ENCODE measurements around the gene PXDN.
"Not testable (repeated sequence)": the region's sequence is repeated elsewhere in the genome, so short reads cannot be mapped to it uniquely, and the experiment has no call there.

Gene PXDN

DNA sequence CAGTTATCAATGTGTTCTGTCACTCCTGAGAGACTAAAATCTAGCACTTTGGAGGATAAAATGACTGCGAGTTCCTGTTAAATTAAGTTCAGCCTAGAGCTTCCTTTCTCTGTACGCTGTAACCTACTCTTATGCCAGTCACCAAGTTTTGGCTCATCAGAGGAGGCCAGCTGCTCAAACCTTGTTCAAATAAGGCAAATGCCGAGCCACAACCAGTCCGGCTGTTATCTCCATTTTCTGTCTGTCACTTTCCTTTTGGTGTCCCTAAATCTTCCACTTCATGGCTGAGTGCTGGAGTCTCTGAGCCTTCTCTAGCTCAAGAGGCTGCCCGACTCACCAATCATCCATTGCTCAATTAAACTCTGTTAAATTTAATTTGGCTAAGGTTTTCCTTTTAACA is 33.5 kb upstream of the PXDN start:
- no peak for DNase-seq

DNA sequence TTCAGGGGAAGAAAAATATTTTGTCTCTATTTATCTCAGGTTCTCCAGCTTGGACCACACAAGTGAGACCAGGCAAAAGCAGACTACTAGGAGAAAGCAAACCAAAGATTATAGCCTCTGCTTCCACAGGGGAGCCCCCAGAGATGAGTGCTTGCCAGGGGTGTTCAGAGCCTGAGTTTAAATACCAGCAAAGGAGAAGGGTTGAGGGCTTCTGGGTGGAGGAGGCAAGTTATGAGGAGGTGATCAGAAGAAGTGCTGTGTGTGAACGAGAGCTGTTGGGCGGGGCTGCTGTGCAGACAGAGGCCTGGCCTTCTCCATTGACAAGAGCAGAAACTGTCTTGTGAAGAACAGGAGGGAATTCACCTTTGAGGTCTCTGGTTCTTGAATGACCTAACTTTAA is 32.8 kb upstream of the PXDN start:
- no peak for DNase-seq

GRCh38 chr2:1775511-1776035 is 31.3 kb upstream of the PXDN start:
- no peak for DNase-seq

GRCh38 chr2:1774929-1775328 is 30.6 kb upstream of the PXDN start:
- DNase-seq: no peak

DNA sequence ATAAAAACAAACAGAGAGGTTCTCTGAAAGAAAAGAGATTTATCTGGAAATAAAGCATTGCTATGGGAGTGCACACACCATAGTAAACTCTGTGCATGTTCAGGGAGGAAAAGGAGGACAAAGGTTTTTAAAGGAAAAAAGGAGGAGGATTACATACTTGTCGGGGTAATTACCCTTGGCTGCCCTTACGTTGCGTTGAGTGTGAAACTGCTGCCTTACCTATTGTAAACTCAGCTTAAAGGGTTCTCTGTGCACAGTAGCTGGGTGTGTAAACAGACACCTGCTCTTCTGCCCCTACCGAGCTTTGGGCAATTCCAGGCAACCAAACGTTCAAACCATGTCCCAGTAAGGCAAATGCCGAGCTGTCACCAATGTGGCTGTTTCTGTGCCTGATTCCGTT is 29.6 kb upstream of the PXDN start:
- DNase-seq: no peak

DNA sequence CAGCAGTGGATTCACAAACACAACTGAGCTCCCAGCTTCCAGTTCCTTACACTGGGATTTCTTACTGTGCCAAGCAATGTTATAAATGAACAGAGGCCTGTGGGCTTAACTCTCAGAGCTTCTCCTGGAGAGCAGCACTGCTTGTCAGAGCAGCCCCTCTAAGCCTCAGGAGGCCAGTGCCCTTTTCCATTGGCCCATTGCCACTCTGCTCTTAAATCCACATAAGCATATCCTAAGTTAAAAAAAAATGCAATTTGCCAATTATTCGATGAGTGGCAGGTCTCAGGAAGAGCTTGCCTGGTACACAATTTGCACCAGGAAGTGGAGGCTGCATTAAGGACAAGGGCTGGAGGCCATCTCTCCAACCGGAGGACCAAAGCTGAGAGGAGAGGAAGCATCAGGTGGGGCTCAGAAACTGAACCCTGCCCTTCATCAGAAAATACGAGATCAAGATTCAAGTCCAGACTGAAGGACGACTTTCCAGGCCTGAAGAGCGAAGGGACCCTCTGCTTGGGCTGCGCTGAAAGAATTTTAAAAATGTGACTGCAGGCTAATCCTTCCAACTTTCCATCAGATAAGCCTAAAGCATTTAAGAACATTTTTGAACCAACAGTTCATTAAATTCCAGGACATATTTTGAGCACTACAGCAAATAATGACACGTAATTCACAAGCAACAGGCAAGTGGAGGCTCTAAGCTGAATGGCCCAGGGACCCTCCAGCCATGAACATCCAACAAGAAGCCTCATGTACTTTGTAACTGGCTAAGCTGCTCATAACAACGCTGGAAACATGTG is 28.4 kb upstream of the PXDN start:
- no peak for DNase-seq

DNA sequence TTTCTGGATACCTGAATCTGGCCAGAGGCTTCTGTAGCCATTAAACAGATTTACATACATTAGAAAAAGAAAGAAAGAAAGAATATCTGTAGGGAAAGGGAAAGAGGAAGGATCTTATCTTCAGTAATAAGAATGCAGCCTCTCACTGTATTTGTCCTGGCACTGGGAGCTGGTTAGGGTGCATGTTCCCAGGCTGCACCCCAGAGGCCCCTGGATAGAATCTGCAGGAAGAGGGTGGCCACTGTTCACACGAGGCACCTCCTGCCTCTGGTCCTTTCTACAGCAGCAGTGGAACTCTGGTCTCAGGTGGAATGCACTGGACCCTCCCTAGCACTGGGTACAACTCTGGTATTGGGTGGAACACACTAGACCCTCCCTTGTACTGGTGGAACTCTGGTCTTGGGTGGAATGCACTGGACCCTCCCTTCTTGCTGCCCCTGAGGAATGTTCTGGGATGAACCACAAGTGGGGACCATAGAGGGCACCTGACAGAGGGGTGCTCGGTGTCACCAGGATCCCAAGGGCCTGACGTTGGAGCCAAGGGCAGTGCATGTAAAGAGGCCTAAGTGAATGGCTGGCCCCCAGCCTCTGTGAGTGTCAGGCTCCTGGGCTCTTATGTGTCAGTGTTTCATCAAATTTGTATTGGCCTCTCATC is 27.4 kb upstream of the PXDN start:
- no peak for DNase-seq

DNA sequence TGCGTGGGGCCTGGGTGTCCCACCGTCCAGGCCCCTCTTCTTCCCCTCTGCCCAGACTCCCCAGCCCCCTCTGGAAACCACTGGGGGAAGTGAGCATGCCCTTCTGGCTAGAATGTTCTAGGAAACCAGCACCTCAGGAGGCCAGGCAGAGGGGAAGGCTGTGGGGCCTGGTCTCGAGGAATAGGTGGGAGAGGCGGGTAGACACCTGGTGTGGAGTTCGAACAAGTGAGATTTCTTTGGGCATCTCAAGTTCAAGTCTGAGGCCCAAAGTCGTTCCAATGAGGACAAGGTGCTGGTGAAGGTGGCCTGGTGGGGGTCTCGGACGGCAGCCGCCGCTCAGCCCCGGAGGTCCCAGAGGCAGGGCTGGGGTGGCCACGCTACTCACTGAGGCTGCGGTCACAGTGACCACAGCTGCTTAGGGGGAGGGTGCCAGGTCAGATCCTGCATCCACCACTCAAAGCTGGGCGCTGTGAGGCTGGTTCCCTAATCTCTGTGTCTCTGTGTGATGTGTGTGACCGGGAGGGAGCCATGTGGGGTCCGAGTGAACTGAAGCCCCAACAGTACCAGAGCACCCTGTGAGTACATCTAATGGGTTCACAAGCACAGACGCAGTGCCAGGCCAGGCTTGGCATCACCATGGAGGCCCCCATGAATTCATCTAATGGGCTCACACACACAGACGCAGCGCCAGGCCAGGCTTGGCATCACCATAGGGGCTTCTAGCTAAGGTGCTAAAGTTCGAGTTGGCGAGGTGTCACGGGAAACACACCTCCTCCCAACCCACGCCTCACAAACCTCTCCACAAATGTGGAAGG is 26.5 kb upstream of the PXDN start:
- no peak for DNase-seq

DNA sequence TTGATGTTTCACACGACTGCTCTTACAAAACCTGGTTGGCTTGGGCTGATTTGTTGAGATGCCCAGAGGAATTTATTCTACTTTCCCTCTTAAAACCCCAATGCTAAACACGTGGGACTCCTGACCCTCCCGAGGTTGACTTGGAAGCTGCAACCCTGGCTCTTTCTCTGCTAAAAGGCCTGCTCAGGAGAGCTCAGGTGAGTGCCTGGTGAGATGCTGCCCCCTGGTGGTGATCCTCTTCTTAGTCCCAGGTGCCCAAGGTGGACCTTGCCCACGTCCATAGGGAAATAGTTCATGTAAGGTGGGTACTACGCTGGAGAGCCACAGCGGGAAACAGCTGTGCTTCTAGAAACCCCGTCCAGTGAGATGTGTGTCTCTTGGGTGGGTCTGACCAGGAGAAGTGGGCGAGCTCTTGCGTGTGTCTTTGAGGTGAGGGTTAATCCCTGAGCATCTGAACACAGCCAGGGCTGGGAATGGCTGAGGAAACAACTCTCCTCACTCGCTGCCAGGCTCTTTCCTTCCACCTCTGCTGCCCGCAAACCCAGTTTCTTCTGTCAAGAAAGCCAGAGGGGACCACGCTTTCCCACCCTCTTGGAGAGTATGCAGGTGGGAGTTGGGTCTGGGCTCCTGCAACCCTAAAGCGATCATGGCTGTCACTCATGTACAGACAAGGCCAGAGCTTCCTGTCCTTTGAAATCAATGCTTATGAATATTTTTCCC is 25.5 kb upstream of the PXDN start:
- DNase-seq: peak in 26 of 51 donors; percentile 3 to 49 (median 21)

DNA sequence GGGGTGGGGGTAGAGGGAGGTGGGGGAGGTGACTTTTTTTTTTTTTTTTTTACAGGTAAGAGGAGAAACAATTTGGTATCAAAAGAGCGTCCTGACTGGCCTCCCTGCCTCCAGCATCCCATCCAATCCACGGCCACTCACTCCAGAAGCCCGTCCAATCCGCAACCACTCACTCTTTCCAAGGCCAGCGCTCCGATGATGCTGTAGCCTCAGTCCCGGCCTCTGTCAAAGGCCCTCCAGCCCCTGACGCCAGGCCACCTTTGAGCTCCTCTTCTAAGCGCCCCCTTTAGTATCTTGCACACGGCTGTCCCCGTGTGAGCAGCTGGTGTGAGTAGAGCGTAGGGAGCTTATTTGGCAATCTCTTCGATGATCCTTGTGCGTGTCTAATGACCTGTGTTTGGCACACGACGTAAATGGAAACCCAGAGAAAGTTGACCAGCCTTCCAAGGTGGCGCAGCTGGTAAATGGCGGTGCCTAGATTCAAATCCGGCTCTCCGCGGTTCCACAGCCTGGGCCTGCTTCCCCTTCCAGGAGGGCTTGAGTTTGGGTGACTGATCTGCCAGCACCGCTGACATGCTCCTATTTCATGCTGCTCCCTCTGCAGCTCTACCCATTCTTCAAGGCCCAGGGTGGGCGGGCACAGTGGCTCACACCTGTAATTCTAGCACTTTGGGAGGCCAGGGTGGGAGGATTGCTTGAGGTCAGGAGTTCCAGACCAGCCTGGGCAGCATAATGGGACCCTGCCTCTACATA is 23.8 kb upstream of the PXDN start:
- DNase-seq: no peak

DNA sequence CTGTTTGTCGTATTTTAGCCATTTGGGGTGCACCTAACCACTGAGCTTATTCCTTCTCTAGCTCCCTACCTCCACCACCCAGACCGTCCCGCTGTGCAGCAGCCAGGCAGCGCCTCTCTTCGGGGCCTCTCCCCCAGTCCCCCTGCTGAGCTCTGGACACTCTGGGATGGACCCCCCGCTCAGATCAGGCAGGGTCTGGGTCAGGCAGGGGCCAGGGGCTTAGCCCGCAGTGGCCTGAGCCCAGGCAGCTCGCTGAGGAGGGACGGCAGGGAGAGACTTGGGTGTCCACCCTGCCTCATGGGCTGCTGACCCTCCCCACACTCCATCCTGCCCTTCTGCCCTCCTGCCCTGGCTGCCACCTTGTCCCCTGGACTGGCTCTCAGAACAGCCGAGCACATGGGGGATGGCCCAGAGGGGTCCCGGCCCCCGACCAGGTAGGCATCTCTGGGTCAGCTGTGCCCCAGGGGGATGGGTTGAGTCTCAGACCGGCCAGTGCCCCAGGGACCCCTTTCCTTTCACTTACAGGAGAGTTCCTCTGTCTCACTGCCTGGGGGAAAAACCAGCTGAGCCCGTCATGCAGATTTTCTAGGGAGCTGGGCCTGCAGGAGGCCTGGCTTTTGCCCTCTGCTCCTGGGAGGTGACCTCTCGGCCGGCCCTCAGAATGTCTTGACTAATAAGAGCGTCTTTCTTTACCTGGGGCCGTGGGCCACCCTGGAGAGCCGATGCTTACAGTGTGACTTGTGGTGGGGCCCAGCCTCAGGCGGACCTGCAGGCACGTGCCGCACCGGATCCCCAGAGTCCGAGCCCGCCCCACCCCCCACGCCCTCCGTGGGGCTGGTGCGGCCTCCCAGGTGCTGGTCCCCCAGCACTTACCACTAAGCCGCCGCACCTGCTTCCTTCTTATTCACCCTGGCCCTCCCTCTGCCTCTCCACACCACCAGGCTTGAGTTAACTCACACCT is 22.8 kb upstream of the PXDN start:
- DNase-seq: no peak

DNA sequence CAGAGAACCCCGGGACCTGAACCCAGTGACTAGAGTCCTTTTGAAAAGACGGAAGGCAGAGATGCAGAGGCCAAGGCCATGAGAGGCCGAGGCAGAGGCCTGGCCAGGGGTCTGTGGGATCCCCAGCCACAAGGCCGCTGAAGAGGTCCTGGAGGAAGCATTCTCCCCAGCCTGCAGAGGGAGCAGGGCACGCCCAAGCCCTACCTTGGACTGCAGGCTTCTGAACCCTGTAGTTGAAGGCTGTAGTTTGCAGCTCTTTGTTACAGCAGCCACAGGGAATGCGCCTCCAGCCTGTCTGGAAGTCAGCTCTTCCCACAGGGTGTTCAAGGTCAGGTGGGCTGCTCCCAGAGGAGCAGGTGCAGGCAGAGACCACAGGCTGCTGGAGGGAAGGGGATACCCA is 22.1 kb upstream of the PXDN start:
- no peak for DNase-seq

GRCh38 chr2:1765201-1765600 is 20.9 kb upstream of the PXDN start:
- not testable (repeated sequence) for DNase-seq

- no peak for DNase-seq
These were observed 15.3 kb upstream of the PXDN start for GRCh38 chr2:1759611-1759930.

GRCh38 chr2:1758774-1759610 is 14.7 kb upstream of the PXDN start:
- DNase-seq: no peak

DNA sequence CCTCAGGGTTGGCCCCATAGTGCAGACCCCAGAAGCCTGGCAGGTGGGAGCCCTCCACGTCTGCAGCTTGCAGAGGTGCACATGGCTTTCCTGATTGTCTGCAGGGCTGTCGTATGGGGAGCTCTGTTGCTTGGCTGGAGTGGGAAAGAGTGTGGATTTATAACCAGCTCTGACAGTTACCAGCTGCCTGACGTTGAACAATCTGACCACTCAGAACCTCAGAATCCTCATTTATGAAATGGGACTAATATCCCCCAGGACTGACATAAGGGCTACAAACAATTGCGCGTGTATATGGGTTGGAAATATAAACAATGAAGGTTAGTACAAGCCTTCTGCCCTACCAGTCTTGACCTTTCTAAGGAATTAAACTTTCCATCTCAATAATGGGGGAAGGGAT is 13.9 kb upstream of the PXDN start:
- no peak for DNase-seq

- DNase-seq: no peak
These were observed 13.3 kb upstream of the PXDN start for GRCh38 chr2:1757567-1757966.

DNA sequence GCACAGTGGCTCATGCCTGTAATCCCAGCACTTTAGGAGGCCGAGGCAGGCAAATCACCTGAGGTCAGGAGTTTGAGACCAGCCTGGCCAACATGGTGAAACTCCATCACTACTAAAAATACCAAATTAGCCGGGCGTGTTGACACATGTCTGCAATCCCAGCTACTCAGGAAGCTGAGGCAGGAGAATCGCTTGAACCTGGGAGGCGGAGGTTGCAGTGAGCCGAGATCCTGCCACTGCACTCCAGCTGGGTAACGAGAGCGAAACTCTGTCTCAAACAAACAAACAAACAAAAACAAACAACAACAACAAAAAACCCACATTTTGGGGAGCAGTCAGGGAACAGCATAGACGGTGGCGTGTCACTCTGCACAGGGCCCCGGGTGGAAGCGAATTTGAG is 12.8 kb upstream of the PXDN start:
- DNase-seq: not testable (repeated sequence)

DNA sequence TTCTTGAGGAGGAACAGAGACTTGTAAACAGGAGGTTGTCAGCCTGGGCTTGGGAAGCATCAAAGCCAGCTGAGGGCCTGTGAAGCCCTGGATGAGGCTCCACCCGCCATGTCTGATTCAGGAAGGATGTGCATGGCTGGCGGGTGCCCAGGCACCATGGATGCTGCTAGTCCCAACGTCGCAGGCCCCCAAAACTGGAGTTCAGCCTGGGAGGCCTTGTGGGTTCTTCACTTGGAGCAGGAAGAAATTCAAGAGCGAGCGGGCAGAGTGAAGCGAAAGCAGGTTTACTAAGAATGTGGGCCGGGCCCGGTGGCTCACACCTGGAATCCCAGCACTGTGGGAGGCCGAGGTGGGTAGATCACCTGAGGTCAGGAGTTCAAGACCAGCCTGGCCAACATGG is 12.1 kb upstream of the PXDN start:
- DNase-seq: no peak

Measured in hypothalamus (tissue), 51 donors.